A172 (cell line): ENCODE results near the gene KLRF1. TPM values are rescaled to one million over a fixed set of nuclear protein-coding genes. Genes with fewer than 3 reads are reported as not detected.

Experiments
- DNase-seq: peaks from one replicate; pipeline ENCODE4 v3.0.0-alpha.2; 2015; ENCODE audit warnings: low spot score
- total RNA-seq: library from RNA; depleted of rRNA; stranded (reverse); fragments of >200 nt; shearing (Covaris generic); gene quantifications from 2 replicates; pipeline ENCODE4 v1.2.3, GENCODE V29; 2014; rRNA removed

Gene KLRF1, protein sequence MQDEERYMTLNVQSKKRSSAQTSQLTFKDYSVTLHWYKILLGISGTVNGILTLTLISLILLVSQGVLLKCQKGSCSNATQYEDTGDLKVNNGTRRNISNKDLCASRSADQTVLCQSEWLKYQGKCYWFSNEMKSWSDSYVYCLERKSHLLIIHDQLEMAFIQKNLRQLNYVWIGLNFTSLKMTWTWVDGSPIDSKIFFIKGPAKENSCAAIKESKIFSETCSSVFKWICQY
- total RNA-seq, result not detected in 2 replicates

- no peak for DNase-seq
These were observed at the start of gene KLRF1 for GRCh38 chr12:9827209-9827888. Gene KLRF1, plus strand, starts transcription at chr12:9827481. Its CDS starts 64 bp downstream, at chr12:9827545.

- DNase-seq, result no peak
These were observed 48.1 kb upstream of the KLRF1 start for GRCh38 chr12:9779209-9779608.

- DNase-seq, result no peak
These were observed 45.9 kb upstream of the KLRF1 start for GRCh38 chr12:9781360-9781759.

DNA sequence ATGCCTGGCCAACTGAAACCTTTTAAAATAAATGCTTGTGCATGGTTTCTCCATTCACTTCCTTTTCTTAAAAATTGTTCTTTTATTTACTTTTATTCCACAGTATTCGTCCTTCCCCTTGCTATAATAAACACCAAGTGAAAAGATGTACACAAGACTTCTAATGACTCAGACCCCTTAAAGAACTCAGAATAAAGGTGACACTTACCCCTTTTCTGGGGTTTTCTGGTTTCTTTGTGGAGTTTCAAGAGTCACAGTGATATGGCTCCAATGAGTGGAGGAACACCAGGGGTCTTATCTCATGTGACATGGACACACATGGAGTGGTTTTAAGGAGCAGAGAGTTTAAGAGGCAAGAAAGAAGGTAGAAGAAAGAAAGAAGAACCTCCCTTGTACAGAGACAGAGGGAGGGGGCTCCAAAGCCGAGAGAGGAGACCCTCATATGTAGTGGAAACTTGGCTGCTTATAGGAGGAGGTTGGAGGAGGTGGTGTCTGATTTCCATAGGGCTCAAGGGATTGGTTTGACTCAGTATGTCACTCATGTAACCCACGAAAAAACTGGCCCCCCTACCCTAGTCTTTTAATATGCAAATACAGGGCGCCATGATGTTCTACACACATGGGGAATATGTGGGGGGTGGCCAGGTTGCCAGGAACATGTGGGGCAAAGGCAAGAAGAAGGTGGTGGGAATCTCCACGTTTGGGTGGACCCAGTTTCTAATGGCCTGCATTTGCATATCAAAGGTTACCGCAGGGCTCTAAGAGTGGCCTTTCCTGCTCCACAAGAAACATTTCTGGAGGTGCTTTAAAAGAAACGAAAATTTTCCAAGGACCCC, 44.5 kb upstream of the KLRF1 start:
- no peak for DNase-seq

DNA sequence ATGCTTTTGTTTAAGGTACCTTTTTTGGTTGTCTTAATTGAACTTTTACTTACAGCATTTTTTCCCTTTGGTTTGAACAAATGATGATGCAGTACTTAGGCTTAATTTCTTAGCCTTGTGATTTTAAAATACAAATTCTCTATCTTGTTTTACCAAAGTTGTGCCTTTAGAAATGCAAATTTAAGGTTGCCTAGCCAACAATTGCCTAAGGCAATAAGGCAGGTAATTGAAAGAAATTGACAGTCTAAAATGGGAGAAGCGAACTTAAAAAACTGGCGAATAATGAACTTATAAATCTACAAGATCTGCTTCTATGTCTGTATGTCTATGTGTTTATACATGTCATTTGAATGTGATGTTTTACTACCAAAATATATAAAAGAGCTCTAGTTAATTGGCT, 43.0 kb upstream of the KLRF1 start:
- DNase-seq, result no peak

GRCh38 chr12:9784816-9785215, 42.5 kb upstream of the KLRF1 start:
- no peak for DNase-seq

GRCh38 chr12:9786726-9787717, 40.3 kb upstream of the KLRF1 start:
- DNase-seq, result no peak

DNA sequence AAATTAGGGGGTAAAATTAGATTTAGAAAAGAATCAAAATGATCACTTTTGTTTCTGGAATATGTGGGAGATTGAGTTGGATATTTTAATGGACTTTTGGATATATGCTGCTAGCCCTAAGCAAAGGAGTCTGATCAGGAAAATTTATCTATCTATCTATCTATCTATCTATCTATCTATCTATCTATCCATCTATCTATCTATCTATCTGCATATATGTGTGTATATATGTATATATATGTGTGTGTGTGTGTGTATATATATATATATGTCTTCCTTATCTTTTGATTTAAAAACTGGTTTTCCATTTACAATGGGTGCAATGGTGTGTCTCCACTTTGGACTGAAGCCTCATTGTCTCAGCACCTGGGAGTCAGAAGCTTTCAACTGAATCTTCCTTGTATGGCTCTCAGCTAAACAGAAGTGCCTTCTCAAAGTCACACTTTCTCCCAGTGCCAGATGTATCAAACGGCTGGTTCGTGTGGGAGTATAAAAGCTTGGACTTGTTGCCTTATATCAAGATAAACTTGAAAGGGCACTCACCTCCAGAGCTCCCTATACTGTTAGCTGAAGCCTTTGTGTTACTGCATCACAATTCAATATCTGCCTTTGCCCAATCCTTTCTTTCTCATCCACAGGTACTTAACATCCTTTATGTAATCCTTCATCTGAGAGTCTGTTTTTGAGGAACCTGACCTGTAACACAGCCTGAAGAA, 34.9 kb upstream of the KLRF1 start:
- DNase-seq, result no peak

GRCh38 chr12:9792961-9793617, 34.2 kb upstream of the KLRF1 start:
- DNase-seq, result peak; percentile 53

- no peak for DNase-seq
These were observed 33.4 kb upstream of the KLRF1 start for GRCh38 chr12:9793779-9794395.

DNA sequence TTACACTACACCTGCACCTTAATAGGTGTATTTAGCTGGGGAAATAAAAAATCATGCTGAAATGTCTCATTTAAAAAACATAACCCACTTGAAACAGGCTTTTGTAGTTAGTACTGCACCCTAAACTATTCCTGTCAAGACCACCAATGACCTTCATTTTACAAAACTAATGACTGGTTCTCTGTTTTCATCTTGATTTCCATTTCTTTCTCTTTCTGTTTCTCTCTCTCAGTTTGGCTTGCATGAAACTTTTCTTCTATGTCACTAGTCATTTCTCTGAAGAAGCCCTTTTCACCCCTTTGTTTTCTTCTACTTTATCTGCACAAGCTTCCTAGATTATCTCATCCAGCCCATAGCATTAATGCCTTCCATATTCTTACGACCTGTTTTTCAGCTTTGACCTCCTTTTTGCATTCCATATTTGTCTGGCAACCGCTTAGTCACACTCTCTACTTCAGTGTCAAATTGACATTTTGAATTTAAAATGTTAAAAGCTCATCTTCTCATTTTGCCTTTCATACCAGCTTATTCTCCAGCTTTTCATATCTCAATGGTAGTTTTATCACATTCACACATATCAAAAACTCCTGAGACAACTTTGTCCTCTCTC, 32.7 kb upstream of the KLRF1 start:
- no peak for DNase-seq

DNA sequence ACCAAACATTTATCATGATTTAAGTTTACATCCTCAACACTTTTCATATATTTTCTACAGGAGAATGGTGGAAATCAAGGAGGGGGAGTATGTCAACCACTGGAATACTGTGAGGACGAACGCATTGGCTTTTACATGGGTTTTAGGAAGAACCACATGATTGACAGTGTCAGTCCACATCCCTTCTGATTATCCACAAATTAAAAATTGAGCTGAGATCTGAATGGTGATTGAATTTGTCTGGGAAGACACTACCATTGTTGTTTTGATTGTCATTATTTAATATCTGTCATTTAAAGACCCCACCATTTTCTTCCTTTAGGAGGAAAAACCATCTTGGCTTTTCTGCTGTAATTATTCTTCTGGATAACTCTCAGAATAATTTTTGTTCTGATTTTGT, 31.3 kb upstream of the KLRF1 start:
- no peak for DNase-seq

GRCh38 chr12:9796346-9796745, 30.9 kb upstream of the KLRF1 start:
- no peak for DNase-seq

DNA sequence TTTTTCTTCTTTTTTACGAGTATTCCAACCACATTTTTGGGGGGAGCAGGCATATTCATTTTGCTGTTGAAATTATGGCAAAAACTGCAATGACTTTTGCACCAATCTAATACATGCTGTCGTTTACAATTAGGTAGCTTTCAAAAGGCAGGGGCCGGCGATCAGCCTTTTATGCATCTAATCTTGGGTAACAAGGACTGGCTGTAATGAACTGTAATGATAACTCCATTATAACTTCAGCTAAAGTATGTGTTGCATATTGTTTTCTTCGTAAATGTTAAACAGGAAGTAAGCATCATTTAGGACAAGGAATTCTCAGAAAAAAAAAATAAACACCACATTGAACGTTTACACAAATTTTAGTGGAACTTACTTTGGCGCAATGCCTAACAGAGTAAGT, 30.3 kb upstream of the KLRF1 start:
- DNase-seq, result no peak

GRCh38 chr12:9797722-9798619, 29.3 kb upstream of the KLRF1 start:
- peak; percentile 39 for DNase-seq

DNA sequence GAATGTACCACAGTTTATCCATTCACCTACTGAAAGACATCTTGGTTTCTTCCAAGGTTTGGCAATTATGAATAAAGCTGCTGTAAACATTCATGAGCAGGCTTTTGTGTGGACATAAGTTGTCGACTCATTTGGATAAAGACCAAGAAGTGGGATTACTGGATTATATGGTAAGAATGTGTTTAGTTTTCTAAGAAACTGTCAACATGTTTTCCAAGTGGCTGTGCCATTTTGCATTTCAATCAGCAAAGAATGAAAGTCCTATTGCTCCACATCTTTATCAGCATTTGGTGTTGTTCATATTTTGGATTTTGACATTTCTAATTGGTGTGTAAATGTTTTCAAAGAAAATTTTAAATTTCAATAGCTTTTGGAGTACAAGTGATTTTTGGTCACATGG, 27.3 kb upstream of the KLRF1 start:
- DNase-seq, result no peak

DNA sequence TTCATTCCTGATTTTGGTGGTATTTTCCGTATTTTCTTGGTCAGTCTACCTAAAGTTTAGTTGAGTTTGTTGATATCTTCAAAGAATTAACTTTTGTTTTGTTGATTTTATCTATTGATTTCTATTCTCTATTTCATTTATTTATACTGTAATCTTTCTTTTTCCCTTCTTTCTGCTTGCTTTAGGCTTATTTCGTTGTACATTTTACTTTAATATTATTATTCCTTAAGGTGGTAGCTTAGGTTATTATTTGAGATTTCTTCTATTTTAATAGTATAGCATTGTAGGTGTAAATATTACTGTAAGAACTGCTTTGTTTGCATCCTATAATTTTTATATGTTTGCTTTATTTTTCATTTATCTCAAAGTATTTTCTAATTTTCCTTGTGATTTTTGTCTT, 21.4 kb upstream of the KLRF1 start:
- no peak for DNase-seq

GRCh38 chr12:9806714-9807113, 20.6 kb upstream of the KLRF1 start:
- no peak for DNase-seq
